Fibroblast of skin of left biceps (primary cell): ENCODE data around the gene DGKZ.

Experiments
- DNase-seq, 2 experiments: peaks; one replicate each; pipeline ENCODE4 v3.0.0-alpha.2; 2013; ENCODE audit warnings: low read depth in 2 of 2

The DGKZ gene

DNA sequence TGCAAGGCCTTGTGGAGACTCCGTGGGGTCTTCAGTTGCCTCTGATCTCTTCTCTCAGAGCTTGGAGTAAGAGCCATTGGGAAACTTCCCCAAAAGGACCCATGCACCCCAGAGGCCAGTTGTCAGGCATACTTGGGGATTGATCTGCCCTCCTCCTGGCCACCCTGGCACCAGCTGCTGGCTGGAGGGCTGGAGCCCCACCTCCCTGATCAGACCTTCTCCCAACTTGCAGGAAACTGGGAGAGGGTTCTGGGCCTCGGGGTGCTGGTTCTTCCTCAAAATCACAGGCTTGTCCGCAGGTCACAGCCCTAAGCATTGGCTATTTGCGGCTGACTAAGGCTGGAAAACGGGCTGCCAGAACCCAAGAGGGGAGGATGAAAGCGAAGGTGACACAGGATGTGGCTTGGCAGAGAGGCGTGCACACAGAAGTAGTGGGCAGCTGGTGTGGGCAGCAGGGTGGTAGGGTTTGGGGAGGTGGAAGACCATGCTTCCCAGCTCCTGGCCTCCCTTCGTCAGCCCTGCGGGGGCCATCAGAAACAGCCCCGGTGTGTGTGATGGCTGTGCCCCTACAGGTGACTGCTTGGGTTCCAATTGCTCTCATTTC lies 1.3 kb upstream of the DGKZ start:
- DNase-seq, result no peak

- DNase-seq, result no peak
These were observed 511 bp downstream of the DGKZ start for GRCh38 chr11:46347637-46348311.

- DNase-seq, result no peak
These were observed 1.5 kb downstream of the DGKZ start for GRCh38 chr11:46348566-46349401.

DNA sequence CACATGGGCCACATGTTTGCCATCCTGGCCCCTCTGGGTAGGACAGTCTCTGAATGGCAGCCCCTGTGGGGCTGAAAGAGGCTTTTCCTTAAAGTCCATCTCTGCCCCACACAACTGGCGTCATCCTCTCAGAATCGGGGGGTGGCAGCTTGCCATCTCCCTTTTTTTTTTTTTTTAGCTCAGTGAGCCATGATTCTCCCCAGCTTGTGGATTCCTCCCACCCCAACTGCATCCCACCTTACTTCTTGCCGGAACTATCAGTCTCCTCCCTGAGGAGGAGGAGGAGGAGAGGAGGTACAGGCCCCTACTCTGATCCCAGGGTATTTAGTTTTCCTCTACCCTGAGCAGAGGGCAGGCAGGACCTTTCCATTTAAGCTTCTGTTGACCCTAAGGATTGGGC lies 3.4 kb downstream of the DGKZ start:
- DNase-seq, result no peak

DNA sequence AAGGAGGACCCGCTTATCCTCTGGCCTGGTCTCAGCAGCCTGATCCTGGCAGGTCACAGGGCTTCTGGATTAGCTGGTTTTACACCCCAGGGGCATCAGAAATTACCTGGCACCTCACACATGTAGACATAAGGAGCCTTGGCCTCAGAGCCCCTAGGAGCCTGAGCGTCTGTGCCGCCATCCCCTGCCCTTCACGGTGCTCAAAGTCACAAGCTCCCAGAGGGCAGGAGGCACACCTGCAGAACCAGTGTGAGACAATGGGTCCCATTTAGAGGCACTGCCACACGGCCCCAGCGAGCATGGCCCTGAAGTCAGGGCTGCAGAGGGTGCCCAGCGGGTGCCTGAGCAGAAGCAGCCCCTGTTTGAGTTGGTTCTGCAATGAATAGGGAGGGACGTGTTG lies 3.9 kb downstream of the DGKZ start:
- no peak for DNase-seq

GRCh38 chr11:46351606-46352005 lies 4.3 kb downstream of the DGKZ start:
- DNase-seq, result no peak

DNA sequence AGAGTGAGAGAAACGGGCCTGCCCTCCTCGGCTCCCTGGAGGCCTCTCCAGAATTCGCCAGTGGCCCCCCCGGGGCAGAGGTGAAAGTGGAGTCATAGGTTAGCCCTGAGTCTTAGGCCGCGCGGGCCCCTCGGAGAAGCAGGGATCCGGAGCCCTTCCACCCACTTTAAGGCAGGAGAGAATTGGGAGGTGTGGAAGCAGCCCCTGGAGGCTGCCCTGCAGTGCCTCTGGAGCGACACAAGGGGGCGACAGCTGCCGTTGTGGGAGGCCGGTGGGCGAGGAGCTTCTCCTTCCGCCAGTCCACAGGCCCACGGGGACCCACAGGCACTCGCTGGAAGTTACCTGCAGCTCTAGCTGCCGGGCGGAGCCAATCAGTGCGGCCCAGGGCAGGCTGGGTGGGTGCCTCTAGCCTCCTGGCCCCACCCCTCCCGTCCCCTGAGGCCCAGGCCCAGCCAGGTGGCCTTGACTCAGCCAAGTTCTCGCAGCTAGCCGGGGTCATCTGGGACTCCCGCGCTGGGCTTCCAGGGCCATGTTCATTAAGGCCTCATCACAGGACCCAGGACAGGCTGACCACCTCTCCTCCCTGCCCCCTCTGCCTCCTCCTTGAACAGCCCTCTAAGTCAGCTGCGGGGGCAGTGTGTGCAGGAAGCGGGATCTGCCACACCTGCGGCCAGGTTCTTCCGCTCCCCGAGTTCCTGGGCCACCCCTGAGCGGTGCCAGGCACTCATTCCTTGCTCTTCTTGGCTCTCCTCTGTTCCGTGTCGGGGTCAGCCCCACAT lies 5.0 kb downstream of the DGKZ start:
- no peak for DNase-seq

DNA sequence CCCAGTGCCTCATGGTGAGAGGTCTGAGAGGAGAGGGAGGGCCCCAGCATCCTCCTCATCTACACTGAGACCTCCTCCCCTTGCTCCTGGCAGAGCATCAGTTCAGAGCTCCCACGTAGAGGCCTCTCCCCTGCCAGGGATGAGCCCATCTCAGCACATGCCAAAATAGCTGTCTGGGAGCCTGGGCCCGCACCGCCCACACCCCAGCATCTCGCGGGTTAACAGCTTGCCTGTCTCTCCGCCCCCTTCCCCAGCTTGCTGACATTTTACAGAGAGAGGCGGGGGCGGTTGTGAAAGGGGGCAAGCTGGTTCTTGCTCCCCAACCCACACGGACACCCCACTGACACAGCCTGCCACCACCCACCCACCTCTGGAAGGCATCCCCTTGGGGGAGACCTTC lies 6.4 kb downstream of the DGKZ start:
- DNase-seq, result no peak

- DNase-seq, result no peak
These were observed 9.7 kb downstream of the DGKZ start for GRCh38 chr11:46356924-46357482.

DNA sequence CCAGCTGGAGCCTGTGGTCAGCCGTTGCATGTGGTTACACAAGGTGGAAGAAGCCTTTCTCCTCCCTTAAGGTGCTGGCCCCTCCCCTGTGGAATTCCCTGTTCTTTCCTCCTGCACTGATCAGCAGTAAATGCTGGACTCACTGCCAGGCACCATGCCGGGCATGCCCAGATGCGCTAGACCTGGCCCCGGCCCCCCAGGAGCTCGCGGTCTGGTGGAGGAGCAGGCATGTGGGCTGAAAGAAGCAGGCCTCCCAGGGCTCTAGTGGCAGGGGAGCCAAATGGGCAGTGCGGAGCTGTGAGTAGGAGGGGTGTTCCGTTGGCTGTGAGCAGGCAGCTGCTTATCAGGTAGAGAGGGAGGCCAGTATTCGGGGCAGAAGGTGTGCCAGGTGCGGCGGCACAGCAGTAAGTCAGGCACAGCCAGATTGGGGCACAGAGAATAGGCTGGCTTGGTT lies 10.2 kb downstream of the DGKZ start:
- no peak for DNase-seq

- DNase-seq, result no peak
These were observed 12.7 kb downstream of the DGKZ start for GRCh38 chr11:46359953-46360352.

DNA sequence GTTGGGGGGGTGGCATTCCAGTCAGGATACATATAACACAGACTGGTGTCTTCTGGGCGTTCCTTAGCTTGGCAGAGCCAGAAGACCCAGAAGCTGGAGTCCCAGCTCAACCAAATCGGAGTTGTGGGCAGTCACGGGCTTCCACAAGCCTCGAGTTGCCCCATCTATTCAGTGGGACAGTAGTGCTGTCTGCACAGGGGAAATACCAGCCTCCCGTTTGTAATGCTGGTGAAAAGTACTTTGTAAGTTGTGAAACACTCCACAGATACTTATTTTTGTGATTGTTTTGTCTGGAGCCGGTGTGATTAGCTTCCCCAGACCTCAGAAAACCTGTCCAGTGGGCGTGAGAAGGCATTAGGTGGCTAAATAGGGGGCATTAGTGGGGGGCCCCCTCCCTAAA lies 13.6 kb downstream of the DGKZ start:
- no peak for DNase-seq

DNA sequence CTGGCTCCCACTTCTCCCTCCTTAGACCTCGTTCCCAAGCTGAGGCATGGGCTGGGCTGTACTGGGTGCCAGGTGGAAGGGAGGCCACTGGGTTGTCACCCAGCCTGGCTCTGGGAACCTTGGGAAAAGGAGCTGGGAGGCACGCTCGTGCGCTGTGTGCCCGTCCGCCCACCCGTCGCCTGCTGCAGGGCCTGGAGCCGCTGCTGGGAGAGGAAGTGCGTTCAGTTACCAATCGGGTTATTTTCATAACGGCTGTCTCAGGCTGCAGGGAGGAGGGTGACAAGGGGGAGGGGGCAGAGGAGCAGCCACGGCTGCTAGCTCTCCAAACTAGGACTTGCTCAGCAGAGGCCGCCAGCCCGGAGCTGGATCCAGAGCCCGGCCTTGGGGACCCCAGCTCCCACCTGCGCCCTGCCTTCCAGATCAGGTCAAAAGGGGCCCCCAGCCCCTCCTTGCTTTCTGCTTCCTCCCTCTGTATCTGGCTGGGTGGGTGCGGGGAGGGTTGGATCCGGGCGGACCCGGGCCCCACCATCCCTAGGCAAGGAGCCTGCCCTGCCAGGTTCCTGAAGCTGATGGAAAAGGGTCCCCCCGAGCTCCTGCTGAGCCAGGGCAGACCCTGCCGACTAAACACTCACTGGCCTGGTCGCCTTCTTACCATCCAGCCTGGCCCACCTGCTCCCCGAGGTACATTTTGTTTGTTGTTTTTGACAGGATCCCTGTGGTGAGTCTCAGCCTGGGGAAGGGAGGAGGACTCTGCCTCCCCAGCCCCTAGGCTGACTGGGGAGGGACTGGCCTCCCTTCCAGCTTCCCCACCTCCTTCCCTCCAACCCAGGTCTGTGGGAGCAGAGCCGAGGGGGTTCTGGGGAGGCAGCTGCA lies 14.3 kb downstream of the DGKZ start:
- no peak for DNase-seq

- DNase-seq, result no peak
These were observed 15.1 kb downstream of the DGKZ start for GRCh38 chr11:46362156-46363030.

GRCh38 chr11:46363031-46363407 lies 15.8 kb downstream of the DGKZ start:
- DNase-seq, result no peak

DNA sequence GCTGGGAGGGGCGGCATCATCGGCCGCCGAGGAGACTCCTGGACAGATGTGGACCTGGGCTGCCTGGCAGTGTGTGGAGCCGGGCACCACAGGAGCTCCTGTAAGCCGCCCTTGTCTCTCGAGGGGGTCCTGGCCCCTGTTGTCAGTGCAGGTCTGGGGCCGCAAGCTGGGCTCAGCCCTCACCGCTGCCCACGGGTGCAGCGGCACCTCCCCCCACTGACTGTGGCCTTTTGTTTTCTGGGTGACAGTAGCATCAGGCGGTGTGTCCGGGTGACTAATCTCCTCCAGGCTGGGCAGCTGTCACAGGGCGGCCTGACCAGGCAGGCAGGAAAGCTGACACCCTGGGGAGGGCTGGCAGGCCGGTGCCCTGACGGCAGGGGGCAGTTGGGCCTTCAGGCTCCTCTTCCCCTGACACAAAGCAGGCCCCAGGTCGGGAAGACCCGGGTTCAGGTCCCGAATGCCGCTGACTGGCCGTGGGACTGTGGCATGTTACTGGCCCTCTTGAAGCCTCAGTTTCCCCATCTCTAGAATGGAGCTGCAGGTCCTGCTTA lies 16.3 kb downstream of the DGKZ start:
- DNase-seq, result no peak

DNA sequence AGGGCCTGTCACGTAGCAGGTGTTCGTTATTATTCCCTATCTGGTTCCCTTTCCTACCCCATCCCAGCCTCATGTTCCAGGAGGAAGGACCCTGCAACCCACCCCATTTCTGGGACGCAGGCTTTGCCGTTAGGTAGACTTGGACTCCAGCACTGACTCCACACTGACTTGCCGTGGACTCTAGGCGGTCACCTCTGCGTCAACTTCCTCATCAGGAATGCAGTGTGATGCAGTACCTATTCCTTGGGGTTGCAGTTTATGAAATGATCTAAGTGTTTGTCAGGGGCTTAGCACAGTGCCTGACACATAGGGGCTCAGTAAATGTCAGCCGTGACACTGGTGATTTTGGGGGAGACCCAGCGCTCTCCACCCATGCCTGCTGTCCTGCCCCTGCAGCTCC lies 16.8 kb downstream of the DGKZ start:
- DNase-seq, result no peak

DNA sequence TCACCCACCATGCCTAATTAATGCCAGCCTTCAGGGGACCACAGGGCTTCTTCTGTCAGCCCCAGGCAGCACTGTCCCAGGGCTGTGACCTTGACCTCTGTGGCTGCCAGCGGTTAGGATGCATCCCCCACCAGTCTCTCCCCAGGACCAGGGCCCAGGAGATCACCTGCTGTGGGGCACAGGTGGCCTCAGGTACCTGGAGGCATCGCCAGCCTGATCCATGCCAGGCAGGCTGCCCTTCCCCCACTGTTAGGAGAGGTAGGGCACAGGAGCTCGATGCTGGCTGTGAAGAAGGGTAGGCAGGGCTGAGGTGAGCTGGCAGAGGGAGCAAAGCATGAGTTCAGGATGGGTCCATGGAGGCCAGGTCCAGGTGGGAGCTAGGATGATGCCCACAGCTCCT lies 17.5 kb downstream of the DGKZ start:
- DNase-seq, result no peak

- DNase-seq, result no peak
These were observed 19.0 kb downstream of the DGKZ start for GRCh38 chr11:46366260-46366659.
